ENCODE results near the gene TCN2. TPM values are rescaled to one million over a fixed set of nuclear protein-coding genes. Genes with fewer than 3 reads are reported as not detected.

TCN2 gene
- total RNA-seq, 1 experiment from 2014 or later = 11.5 TPM

GRCh38 chr22:30574997-30575671 lies 31.8 kb upstream of the TCN2 start:
- no peaks in the 10 kb centered on the region for H3K9me2 ChIP-seq (ENCODE audit: insufficient read depth)
- no peak overlapping the region for H3K4me2 ChIP-seq
- intact Hi-C loops (cut with micrococcal nuclease; ENCODE audit: unreplicated experiment) = no loop called here
- no peak for DNase-seq
- H3K4me1 ChIP-seq (replicated peaks; ENCODE audit: insufficient read depth) = no peaks in the 10 kb centered on the region
- H4K20me1 ChIP-seq (ENCODE audit: insufficient read depth) = peaks cover 27% of the 10 kb centered on the region
- H3K36me3 ChIP-seq (ENCODE audit: low read depth) = peaks cover 10% of the 10 kb centered on the region; the same call in 1 of the 2 replicates
- H3K27me3 ChIP-seq (ENCODE audit: insufficient read depth, low read depth) = no peaks in the 10 kb centered on the region
- CTCF ChIA-PET = interaction anchor here (0.6 kb wide), 1 partner anchor 193 kb away, joined by 6 read pairs; no protein-coding TSS in a partner anchor
- no peak for TF ChIP-seq EZH2 (IDR thresholded peaks at IDR 0.05; ENCODE audit: low read depth)
- no peak for TF ChIP-seq CTCF (conservative IDR thresholded peaks at IDR 0.05)
- POLR2A ChIA-PET (ENCODE audit: unreplicated experiment) = no interaction called here
- H3K9me3 ChIP-seq (ENCODE audit: insufficient read depth, low read depth) = no peaks in the 10 kb centered on the region
- BruUV-seq (replicated peaks) = no TSS peak
- H3F3A ChIP-seq (ENCODE audit: insufficient read depth, low read depth) = peaks cover 27% of the 10 kb centered on the region
- H3K27ac ChIP-seq = no peak overlapping the region
- H2AFZ ChIP-seq = no peak overlapping the region
- no peak overlapping the region for H3K4me3 ChIP-seq
- H3K79me2 ChIP-seq (ENCODE audit: low read depth) = no peaks in the 10 kb centered on the region

GRCh38 chr22:30575859-30576258 lies 31.1 kb upstream of the TCN2 start:
- no peak overlapping the region for H3K4me3 ChIP-seq
- ChIA-PET CTCF (no interaction called here), POLR2A (ENCODE audit: unreplicated experiment) (no interaction called here)
- intact Hi-C loops (cut with micrococcal nuclease; ENCODE audit: unreplicated experiment) = no loop called here
- DNase-seq = no peak
- H3K27me3 ChIP-seq (ENCODE audit: insufficient read depth, low read depth) = no peaks in the 10 kb centered on the region
- H3K9me3 ChIP-seq (ENCODE audit: insufficient read depth, low read depth) = no peaks in the 10 kb centered on the region
- H3K27ac ChIP-seq = no peak overlapping the region
- H3K36me3 ChIP-seq (ENCODE audit: low read depth) = peaks cover 16% of the 10 kb centered on the region; the same call in 1 of the 2 replicates
- H2AFZ ChIP-seq = no peak overlapping the region
- BruUV-seq (replicated peaks) = no TSS peak
- peaks cover 27% of the 10 kb centered on the region for H4K20me1 ChIP-seq (ENCODE audit: insufficient read depth)
- TF ChIP-seq CTCF (conservative IDR thresholded peaks at IDR 0.05) (no peak), EZH2 (IDR thresholded peaks at IDR 0.05; ENCODE audit: low read depth) (no peak)
- peaks cover 23% of the 10 kb centered on the region for H3F3A ChIP-seq (ENCODE audit: insufficient read depth, low read depth)
- no peak overlapping the region for H3K4me2 ChIP-seq
- H3K4me1 ChIP-seq (replicated peaks; ENCODE audit: insufficient read depth) = no peaks in the 10 kb centered on the region
- H3K9me2 ChIP-seq (ENCODE audit: insufficient read depth) = no peaks in the 10 kb centered on the region
- no peaks in the 10 kb centered on the region for H3K79me2 ChIP-seq (ENCODE audit: low read depth)

GRCh38 chr22:30578481-30578880 lies 28.5 kb upstream of the TCN2 start:
- H3K9me3 ChIP-seq (ENCODE audit: insufficient read depth, low read depth) = no peaks in the 10 kb centered on the region
- no peak overlapping the region for H3K4me2 ChIP-seq
- peaks cover 15% of the 10 kb centered on the region; the same call in 1 of the 2 replicates for H3F3A ChIP-seq (ENCODE audit: insufficient read depth, low read depth)
- CTCF ChIA-PET = no interaction called here
- no peaks in the 10 kb centered on the region for H3K4me1 ChIP-seq (replicated peaks; ENCODE audit: insufficient read depth)
- no peak overlapping the region for H3K27ac ChIP-seq
- no peak overlapping the region for H2AFZ ChIP-seq
- H3K79me2 ChIP-seq (ENCODE audit: low read depth) = no peaks in the 10 kb centered on the region
- POLR2A ChIA-PET (ENCODE audit: unreplicated experiment) = no interaction called here
- no peak overlapping the region for H3K4me3 ChIP-seq
- H3K27me3 ChIP-seq (ENCODE audit: insufficient read depth, low read depth) = no peaks in the 10 kb centered on the region
- intact Hi-C loops (cut with micrococcal nuclease; ENCODE audit: unreplicated experiment) = no loop called here
- no peak for DNase-seq
- peaks cover 24% of the 10 kb centered on the region for H3K36me3 ChIP-seq (ENCODE audit: low read depth)
- peaks cover 20% of the 10 kb centered on the region; the same call in 1 of the 2 replicates for H4K20me1 ChIP-seq (ENCODE audit: insufficient read depth)
- BruUV-seq (replicated peaks) = no TSS peak
- TF ChIP-seq EZH2 (IDR thresholded peaks at IDR 0.05; ENCODE audit: low read depth) = no peak
- H3K9me2 ChIP-seq (ENCODE audit: insufficient read depth) = no peaks in the 10 kb centered on the region
